Retinal pigment epithelial cell (primary cell): ENCODE measurements around the gene ATP13A3.
A peak's percentile ranks its signal among the peaks of the same experiment; 100 is the strongest.
"Not testable (repeated sequence)": the region's sequence is repeated elsewhere in the genome, so short reads cannot be mapped to it uniquely, and the experiment has no call there.

Experiments
- DNase-seq: peaks from one replicate; pipeline ENCODE4 v3.0.0-alpha.2; 2010; ENCODE audit warnings: low read depth
- H3K4me3 ChIP-seq: 2 replicates; pipeline ENCODE4 v1.5.1; 2011; ENCODE audit warnings: mild to moderate bottlenecking, low read length, control low read depth, moderate library complexity
- TF ChIP-seq, protein P1 (sequence below): conservative IDR thresholded peaks from 2 replicates; pipeline ENCODE4 v1.5.1; 2011; ENCODE audit warnings: low read depth, low read length, control low read depth, inconsistent platforms

Gene ATP13A3

DNA sequence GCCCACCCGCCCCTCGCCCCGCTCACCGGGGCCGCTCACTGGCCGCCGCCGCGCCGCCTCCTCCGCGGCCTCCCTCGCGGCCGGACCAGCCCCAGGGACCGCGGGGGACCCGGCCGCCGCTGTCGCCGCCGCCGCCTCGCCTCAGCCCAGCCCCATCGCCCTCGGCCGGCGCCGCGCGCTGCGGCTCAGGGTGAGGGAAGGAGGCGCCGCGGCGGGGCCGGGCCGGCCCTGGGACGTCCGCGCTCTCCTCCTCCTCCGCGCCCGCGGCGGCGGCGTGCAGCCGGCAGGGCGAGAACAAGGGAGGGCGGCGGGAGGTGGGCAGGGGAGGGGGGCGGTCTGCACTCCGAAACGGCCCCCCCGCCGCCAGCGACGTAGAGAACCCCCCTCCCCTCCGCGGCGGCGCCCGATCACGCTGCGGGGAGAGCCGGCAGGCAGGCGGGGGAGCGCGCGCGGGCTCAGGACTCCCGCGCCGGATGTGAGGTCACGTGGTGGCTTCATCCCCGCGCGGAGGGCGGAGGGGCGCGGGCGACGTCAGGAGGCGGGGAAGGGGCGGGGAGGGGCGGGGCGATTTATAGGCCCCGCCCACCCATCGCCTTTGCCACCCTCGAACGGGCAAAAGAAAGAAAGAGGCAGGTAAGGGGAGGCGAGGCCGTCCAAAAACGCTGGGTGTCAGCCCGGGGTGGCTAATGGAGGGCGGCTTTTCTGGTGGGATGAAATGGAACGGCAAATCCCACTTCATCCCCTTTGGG lies at the start of gene ATP13A3:
Gene ATP13A3, minus strand, starts transcription at position 463 of the 749 bp plus-strand sequence. CDS start 24,812 bp downstream, outside the sequence.
- peak within 1 kb of the TSS; percentile 90 for H3K4me3 ChIP-seq
- TF ChIP-seq, protein P1, sequence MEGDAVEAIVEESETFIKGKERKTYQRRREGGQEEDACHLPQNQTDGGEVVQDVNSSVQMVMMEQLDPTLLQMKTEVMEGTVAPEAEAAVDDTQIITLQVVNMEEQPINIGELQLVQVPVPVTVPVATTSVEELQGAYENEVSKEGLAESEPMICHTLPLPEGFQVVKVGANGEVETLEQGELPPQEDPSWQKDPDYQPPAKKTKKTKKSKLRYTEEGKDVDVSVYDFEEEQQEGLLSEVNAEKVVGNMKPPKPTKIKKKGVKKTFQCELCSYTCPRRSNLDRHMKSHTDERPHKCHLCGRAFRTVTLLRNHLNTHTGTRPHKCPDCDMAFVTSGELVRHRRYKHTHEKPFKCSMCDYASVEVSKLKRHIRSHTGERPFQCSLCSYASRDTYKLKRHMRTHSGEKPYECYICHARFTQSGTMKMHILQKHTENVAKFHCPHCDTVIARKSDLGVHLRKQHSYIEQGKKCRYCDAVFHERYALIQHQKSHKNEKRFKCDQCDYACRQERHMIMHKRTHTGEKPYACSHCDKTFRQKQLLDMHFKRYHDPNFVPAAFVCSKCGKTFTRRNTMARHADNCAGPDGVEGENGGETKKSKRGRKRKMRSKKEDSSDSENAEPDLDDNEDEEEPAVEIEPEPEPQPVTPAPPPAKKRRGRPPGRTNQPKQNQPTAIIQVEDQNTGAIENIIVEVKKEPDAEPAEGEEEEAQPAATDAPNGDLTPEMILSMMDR, result no peak
- peak; percentile 51 for DNase-seq

GRCh38 chr3:194535199-194535598 lies 48.4 kb upstream of the ATP13A3 start:
- DNase-seq, H3K4me3 ChIP-seq: not testable (repeated sequence)

DNA sequence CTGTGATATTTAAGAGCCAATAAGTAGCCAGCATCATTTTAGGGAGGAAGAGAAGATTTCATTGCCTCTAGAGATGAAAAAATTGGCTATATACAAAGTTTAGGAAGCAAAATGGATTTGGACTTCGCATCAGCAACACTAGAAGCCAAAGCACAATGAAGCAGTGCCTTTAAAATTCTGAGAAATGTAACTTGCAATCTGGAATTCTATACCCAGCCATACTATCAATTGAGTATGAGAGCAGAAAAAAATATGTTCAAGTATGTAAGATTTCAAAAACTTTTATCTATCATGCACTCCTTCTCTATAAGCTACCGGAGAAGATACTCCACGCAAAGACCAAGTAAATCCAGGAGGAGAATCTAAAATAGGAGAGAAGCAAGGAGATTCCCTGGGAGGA lies 47.4 kb upstream of the ATP13A3 start:
- TF ChIP-seq, protein P1, result no peak
- no peak for DNase-seq
- H3K4me3 ChIP-seq, result no peak overlapping the region

DNA sequence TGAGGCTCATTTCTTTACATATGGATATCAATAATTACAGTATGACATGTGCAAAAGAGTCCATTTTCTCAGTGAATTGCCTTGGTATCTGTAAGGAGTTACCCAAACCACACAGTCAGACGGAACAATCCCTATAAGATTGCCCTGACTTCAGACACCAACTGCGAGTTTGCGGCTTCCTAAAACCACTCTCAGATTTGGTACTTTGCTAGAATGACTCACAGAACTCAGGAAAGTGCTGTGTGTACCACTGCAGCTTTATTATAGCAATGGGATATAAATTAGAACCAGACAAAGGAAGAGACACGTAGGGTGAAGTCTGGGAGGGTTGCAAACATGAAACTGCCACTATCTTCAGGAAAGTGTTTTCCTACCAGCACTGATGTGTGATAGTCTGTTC lies 45.8 kb upstream of the ATP13A3 start:
- DNase-seq, result no peak
- TF ChIP-seq, protein P1, result no peak
- no peak overlapping the region for H3K4me3 ChIP-seq

GRCh38 chr3:194527726-194528125 lies 40.9 kb upstream of the ATP13A3 start:
- no peak overlapping the region for H3K4me3 ChIP-seq
- TF ChIP-seq, protein P1, result no peak
- DNase-seq, result no peak

- no peak overlapping the region for H3K4me3 ChIP-seq
- TF ChIP-seq, protein P1, result no peak
- DNase-seq, result no peak
Measured at GRCh38 chr3:194526164-194526563, 39.4 kb upstream of the ATP13A3 start.

- DNase-seq, result no peak
- TF ChIP-seq, protein P1, result no peak
- no peak overlapping the region for H3K4me3 ChIP-seq
Measured at GRCh38 chr3:194522579-194523046, 35.8 kb upstream of the ATP13A3 start.
